Suprapubic skin (tissue), 3 donors: ENCODE data around the gene POLR2B.

Experiments
- EP300 ChIP-seq: sonication (generic); formaldehyde crosslinking; IDR thresholded peaks from one replicate; pipeline ENCODE4 v1.6.1; 2017; ENCODE audit warnings: antibody characterized with exemption
- TF ChIP-seq, protein P1 (sequence below), 2 donors: fragments of 200-600 bp in 1 of 2; fragments of 450-650 bp in 1 of 2; sonication (generic) in 1 of 2; IDR thresholded peaks; one replicate each; pipeline ENCODE4 v1.5.1; 2016 to 2019; ENCODE audit warnings: antibody characterized with exemption in 2 of 2, mild to moderate bottlenecking in 1 of 2, moderate library complexity in 1 of 2

- TF ChIP-seq, protein P1, sequence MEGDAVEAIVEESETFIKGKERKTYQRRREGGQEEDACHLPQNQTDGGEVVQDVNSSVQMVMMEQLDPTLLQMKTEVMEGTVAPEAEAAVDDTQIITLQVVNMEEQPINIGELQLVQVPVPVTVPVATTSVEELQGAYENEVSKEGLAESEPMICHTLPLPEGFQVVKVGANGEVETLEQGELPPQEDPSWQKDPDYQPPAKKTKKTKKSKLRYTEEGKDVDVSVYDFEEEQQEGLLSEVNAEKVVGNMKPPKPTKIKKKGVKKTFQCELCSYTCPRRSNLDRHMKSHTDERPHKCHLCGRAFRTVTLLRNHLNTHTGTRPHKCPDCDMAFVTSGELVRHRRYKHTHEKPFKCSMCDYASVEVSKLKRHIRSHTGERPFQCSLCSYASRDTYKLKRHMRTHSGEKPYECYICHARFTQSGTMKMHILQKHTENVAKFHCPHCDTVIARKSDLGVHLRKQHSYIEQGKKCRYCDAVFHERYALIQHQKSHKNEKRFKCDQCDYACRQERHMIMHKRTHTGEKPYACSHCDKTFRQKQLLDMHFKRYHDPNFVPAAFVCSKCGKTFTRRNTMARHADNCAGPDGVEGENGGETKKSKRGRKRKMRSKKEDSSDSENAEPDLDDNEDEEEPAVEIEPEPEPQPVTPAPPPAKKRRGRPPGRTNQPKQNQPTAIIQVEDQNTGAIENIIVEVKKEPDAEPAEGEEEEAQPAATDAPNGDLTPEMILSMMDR (IDR thresholded peaks at IDR 0.05), result no peak
- no peak for TF ChIP-seq EP300
These were observed 5.4 kb upstream of the POLR2B start for GRCh38 chr4:56973336-56973735.
